ENCODE data around the gene EEA1.

DNA sequence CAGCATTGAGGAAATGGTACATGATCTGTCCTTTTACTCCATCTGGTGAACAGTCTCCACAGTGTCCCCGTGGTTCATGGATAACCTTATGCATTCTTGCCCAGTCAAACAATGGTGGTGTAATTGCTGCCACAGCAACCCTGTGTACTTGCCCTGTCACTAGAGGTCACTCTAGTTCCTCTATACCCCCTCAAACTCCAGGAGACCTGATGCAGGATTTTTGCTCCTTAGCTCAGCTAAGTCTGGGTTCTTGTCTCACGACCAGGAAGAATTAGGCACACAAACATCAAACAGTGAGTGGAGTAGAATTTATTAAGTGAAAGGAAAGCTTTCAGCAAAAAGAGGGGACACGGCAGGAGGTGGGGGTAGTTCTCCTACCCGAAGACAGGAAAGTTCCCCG, 24.7 kb upstream of the EEA1 start:
- no peak for TF ChIP-seq EZH2 (IDR thresholded peaks at IDR 0.05)
- no peak for TF ChIP-seq POLR2AphosphoS5 (IDR thresholded peaks at IDR 0.05; ENCODE audit: borderline replicate concordance, low read depth, low read length)
- no peak for TF ChIP-seq FOXP2 (optimal IDR thresholded peaks at IDR 0.05; ENCODE audit: control extremely low read depth, extremely low read length, insufficient read depth)

Measured in SK-N-MC (cell line).